Keratinocyte (primary cell): ENCODE results near the gene KRTAP22-1. TPM values are rescaled to one million over a fixed set of nuclear protein-coding genes. Genes with fewer than 3 reads are reported as not detected.

Source experiments
- DNase-seq: peaks from one replicate; pipeline ENCODE4 v3.0.0-alpha.2; 2011; ENCODE audit warnings: low read depth, missing footprints, low spot score
- FAIRE-seq: peaks from 2 replicates; lab custom pipeline; 2011; peaks lifted over from hg19 to GRCh38; lab: Jason Lieb, UNC
- H2AFZ ChIP-seq: 2 replicates; pipeline ENCODE4 v1.6.0; 2012; ENCODE audit warnings: low read length, control low read depth, inconsistent platforms; ENCODE audit not compliant: control insufficient read depth
- H3K27ac ChIP-seq: 2 replicates; pipeline ENCODE4 v1.5.1; 2011; ENCODE audit warnings: low read length; ENCODE audit not compliant: control insufficient read depth, insufficient read depth
- H3K27me3 ChIP-seq: 3 replicates; pipeline ENCODE4 v1.6.0; 2011; ENCODE audit warnings: low read length; ENCODE audit not compliant: control insufficient read depth, insufficient read depth; ENCODE audit errors: extremely low read depth
- H3K36me3 ChIP-seq, 2 experiments: 2 replicates in 1 of 2; 3 replicates in 1 of 2; pipeline ENCODE4 v1.5.1; 2011; ENCODE audit warnings: low read length in 2 of 2, mild to moderate bottlenecking in 1 of 2; ENCODE audit not compliant: control insufficient read depth in 2 of 2, insufficient read depth in 2 of 2; ENCODE audit errors: extremely low read depth in 1 of 2
- H3K4me1 ChIP-seq: 3 replicates; pipeline ENCODE4 v1.5.1; 2011; ENCODE audit warnings: low read length; ENCODE audit not compliant: control insufficient read depth, insufficient read depth; ENCODE audit errors: extremely low read depth
- H3K4me2 ChIP-seq: 3 replicates; pipeline ENCODE4 v1.6.0; 2011; ENCODE audit warnings: low read depth, low read length; ENCODE audit not compliant: control insufficient read depth, insufficient read depth; ENCODE audit errors: extremely low read depth
- H3K4me3 ChIP-seq, 3 experiments: fragments of 200-600 bp in 1 of 3; sonication (generic) in 1 of 3; 2 replicates in 2 of 3; 3 replicates in 1 of 3; pipeline ENCODE4 v1.5.1; 2011 to 2016; ENCODE audit warnings: low read length in 3 of 3, mild to moderate bottlenecking in 3 of 3, control low read depth in 2 of 3, inconsistent platforms in 1 of 3, low read depth in 1 of 3, mixed read lengths in 1 of 3, mixed run types in 1 of 3, moderate library complexity in 1 of 3; ENCODE audit not compliant: control insufficient read depth in 2 of 3, insufficient read depth in 2 of 3; ENCODE audit errors: extremely low read depth in 1 of 3
- H3K79me2 ChIP-seq: 2 replicates; pipeline ENCODE4 v1.6.0; 2012; ENCODE audit warnings: low read length; ENCODE audit not compliant: control insufficient read depth, insufficient read depth
- H3K9ac ChIP-seq: 3 replicates; pipeline ENCODE4 v1.6.0; 2011; ENCODE audit warnings: low read length; ENCODE audit not compliant: control insufficient read depth, insufficient read depth; ENCODE audit errors: extremely low read depth
- H3K9me1 ChIP-seq: 3 replicates; pipeline ENCODE4 v1.6.0; 2011; ENCODE audit warnings: low read length; ENCODE audit not compliant: control insufficient read depth, insufficient read depth; ENCODE audit errors: extremely low read depth
- H3K9me3 ChIP-seq: 2 replicates; pipeline ENCODE4 v1.5.1; 2012; ENCODE audit warnings: low read depth, low read length; ENCODE audit not compliant: control insufficient read depth
- H4K20me1 ChIP-seq: 3 replicates; pipeline ENCODE4 v1.6.0; 2011; ENCODE audit warnings: low read length; ENCODE audit not compliant: control insufficient read depth, insufficient read depth; ENCODE audit errors: extremely low read depth
- EZH2 ChIP-seq: IDR thresholded peaks from one replicate; pipeline ENCODE4 v1.6.1; 2012; ENCODE audit warnings: inconsistent platforms, mild to moderate bottlenecking, low read length, moderate library complexity
- dilution Hi-C: fragments of 300-500 bp; cut with MboI; formaldehyde crosslinking; loops from one replicate; pipeline ENCODE4 v1.7.0; 2020; ENCODE audit warnings: low sequenced_read_pairs; ENCODE audit not compliant: extremely low pct_ligation_motif_present
- polyA plus RNA-seq, 5 experiments: library from polyadenylated mRNA; depleted of rRNA in 3 of 5; stranded (reverse) in 3 of 5; stranded (forward) in 1 of 5; unstranded in 1 of 5; fragments of >200 nt; gene quantifications; 1 replicate in 1 of 5; 2 replicates in 3 of 5; 3 replicates in 1 of 5; pipeline versions ENCODE4 v1.2.1 to v1.2.3, GENCODE V29; 2011 to 2012; ENCODE audit warnings: missing spikeins in 2 of 5, low read depth in 1 of 5, low replicate concordance in 1 of 5
- TF ChIP-seq, protein P1 (sequence below), 3 experiments: IDR thresholded peaks in 1 of 3; conservative IDR thresholded peaks in 1 of 3; optimal IDR thresholded peaks in 1 of 3; 2 replicates in 2 of 3; 3 replicates in 1 of 3; pipeline versions ENCODE3 to v1.5.1; 2011; ENCODE audit warnings: low read length in 3 of 3, mild to moderate bottlenecking in 3 of 3, moderate library complexity in 2 of 3, control low read depth in 1 of 3, inconsistent platforms in 1 of 3; ENCODE audit not compliant: insufficient read depth in 2 of 3; ENCODE audit errors: extremely low read depth in 1 of 3

Gene KRTAP22-1
- polyA plus RNA-seq, 1 donor (not counting 4 experiments of a cell fraction or from before 2014, with no cell fraction given) = not detected

DNA sequence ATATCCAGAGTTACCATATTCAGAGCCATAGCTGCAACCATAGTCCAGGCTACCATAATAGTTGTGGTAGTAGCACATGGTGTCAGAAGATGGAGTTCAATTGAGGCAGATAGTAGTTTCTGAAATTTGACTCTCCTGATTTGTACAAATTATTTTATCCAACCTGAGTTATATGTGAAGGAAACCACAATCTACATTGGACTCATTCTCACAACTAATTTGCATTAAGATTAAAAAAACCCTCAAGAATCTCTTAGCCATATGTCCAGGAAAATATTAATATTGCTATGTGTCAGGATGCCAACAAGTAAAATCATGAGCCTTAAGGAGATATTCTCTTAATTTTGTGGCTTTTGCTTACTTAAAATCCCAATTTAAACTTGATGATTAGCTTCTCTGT, 10.6 kb upstream of the KRTAP22-1 start, which contains the start of gene KRTAP22-2:
Gene KRTAP22-2, minus strand, starts transcription at position 101 of the 400 bp plus-strand sequence.
- Histone ChIP-seq H3K4me1 (no peaks in the 10 kb centered on the region), H3K36me3 (no peaks in the 10 kb centered on the region), H2AFZ (no peak within 1 kb of the TSS), H3K4me2 (no peak within 1 kb of the TSS), H3K9me1 (no peaks in the 10 kb centered on the region), H3K27ac (no peak within 1 kb of the TSS), H3K9me3 (no peaks in the 10 kb centered on the region), H3K79me2 (no peaks in the 10 kb centered on the region), H3K9ac (no peak within 1 kb of the TSS), H3K4me3 (no peak within 1 kb of the TSS), H4K20me1 (no peaks in the 10 kb centered on the region), H3K27me3 (no peaks in the 10 kb centered on the region)
- dilution Hi-C loops = no loop called here
- DNase-seq = no peak
- no peak for TF ChIP-seq EZH2
- TF ChIP-seq, protein P1, sequence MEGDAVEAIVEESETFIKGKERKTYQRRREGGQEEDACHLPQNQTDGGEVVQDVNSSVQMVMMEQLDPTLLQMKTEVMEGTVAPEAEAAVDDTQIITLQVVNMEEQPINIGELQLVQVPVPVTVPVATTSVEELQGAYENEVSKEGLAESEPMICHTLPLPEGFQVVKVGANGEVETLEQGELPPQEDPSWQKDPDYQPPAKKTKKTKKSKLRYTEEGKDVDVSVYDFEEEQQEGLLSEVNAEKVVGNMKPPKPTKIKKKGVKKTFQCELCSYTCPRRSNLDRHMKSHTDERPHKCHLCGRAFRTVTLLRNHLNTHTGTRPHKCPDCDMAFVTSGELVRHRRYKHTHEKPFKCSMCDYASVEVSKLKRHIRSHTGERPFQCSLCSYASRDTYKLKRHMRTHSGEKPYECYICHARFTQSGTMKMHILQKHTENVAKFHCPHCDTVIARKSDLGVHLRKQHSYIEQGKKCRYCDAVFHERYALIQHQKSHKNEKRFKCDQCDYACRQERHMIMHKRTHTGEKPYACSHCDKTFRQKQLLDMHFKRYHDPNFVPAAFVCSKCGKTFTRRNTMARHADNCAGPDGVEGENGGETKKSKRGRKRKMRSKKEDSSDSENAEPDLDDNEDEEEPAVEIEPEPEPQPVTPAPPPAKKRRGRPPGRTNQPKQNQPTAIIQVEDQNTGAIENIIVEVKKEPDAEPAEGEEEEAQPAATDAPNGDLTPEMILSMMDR (optimal IDR thresholded peaks at IDR 0.05 in 1 of 3, IDR thresholded peaks at IDR 0.05 in 1 of 3, conservative IDR thresholded peaks at IDR 0.05 in 1 of 3; ENCODE audit: extremely low read depth in 1 of 3, insufficient read depth in 2 of 3, low read length in 3 of 3) = no peak
- FAIRE-seq = no peak

DNA sequence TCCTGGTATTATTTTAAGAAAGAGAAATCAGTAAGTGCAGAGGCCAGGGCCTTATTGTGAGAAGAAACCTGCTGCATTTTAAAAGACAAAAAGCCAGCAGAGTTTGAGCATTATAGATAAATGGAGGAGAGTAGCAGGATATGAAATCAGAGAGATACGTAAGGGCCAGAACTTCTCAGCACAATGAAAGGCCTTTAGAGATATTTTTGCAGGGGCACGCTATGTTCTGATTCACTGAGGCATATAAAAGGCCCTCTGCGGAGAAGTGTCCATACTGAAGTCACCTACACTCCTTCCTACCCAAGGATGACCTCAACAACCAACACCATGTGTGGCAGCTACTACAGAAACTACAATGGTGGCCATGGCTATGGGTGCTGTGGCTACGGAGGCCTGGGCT, 8.7 kb upstream of the KRTAP22-1 start, which contains the start of gene KRTAP6-3:
Gene KRTAP6-3, plus strand, starts transcription at position 301 of the 400 bp plus-strand sequence. Its CDS starts 6 bp downstream, at position 307.
- Histone ChIP-seq H3K36me3 (no peaks in the 10 kb centered on the region), H3K4me1 (no peaks in the 10 kb centered on the region), H4K20me1 (no peaks in the 10 kb centered on the region), H3K79me2 (no peaks in the 10 kb centered on the region), H3K27ac (no peak within 1 kb of the TSS), H3K9me3 (no peaks in the 10 kb centered on the region), H3K9ac (no peak within 1 kb of the TSS), H3K27me3 (no peaks in the 10 kb centered on the region), H3K9me1 (no peaks in the 10 kb centered on the region), H3K4me2 (no peak within 1 kb of the TSS), H2AFZ (no peak within 1 kb of the TSS), H3K4me3 (no peak within 1 kb of the TSS)
- dilution Hi-C loops = no loop called here
- FAIRE-seq (no peak), DNase-seq (no peak)
- TF ChIP-seq, protein P1 (optimal IDR thresholded peaks at IDR 0.05 in 1 of 3, IDR thresholded peaks at IDR 0.05 in 1 of 3, conservative IDR thresholded peaks at IDR 0.05 in 1 of 3; ENCODE audit: extremely low read depth in 1 of 3, insufficient read depth in 2 of 3, low read length in 3 of 3) = no peak
- TF ChIP-seq EZH2 = no peak
